ENCODE measurements around the gene PGAP2.

The PGAP2 gene

DNA sequence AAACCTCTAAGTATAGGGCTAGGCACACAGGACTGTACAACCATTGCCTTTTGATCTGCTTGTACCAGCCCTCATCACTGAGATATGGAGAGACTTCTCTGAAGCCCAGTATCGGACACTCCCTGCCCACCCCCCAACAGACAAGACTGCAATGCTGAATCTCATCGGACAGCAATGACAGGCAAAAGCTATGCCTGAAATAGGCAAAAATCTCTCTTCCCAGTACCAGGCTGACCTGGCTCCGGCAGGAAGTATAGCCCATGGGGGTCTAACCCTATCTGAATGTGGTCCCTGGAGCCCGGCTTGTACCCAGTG is 25.9 kb downstream of the PGAP2 start:
- DNase-seq = no peak

DNA sequence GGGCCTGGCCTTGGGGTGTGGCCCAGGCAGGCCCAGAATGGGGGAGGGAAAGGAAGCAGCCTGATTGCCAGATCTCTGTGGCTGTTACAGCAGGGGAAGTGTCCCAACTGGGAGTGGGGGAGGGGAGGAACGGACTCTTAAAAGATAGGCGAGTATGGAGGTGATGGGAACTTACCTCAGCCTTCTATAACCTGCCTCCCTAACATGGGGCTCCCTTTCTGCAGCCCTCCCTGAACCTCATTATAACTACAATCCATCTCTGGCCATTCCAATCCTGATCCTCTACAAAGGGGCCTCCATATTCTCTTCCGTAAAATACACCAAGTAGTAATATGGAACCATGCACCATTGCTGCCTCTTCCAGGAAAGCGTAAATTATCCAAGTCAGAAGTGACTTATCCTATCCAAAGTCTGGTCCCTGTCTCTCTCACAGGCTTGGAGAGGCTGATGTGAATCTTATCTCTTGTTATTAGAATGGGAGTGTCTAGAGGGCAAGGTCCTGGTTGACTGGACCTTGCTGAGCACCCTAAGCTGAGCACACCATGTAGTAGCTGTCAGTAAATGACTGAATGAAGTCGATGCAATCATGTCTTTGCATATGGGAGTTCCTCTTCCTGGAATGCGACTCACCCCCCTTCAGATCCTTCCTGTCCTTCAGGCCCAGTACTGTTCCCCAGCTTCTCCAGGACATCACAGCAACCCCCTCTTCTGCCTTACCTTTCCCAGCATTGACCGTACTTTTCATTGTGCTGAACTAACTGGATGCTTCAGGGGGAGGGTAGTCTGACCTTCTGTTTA is 26.5 kb downstream of the PGAP2 start:
- DNase-seq = no peak

DNA sequence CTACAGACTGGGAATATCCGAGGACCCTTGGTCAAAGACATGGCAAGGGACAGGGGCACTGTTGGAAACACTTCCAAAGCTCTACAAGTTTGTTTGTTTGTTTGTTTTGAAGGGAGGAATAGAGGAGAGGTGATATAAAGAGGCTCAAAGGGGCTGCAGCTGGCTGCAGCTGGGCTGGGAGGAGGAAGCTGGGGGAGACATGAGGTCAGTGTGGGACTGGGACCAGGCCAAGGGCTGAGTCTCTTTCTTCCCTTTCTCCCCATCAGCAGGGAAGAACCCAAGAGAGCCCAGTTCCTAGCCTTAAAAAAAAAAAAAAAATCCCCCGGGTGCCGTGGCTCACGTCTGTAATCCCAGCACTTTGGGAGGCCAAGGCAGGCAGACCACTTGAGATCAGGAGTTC is 27.4 kb downstream of the PGAP2 start:
- DNase-seq = no peak

DNA sequence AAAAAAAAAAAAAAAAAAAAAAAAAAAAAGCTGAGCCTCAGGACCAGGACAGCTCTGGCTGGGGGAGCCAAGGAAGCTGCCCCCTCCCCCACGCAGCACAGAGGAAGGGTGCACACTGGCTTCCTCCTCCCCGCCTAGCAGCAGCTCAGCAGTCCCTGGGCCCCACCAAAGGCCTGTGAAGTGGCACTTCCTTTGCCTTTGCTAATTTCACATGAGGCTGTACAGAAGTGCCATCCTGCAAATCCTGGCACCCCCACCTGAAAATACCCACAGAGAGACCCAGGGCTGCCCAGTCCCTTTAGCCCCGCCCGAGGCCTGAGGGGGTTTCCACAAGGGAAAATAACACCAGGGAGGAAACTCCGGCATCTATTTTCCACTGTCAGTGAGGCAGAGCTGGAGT is 28.5 kb downstream of the PGAP2 start:
- no peak for DNase-seq

DNA sequence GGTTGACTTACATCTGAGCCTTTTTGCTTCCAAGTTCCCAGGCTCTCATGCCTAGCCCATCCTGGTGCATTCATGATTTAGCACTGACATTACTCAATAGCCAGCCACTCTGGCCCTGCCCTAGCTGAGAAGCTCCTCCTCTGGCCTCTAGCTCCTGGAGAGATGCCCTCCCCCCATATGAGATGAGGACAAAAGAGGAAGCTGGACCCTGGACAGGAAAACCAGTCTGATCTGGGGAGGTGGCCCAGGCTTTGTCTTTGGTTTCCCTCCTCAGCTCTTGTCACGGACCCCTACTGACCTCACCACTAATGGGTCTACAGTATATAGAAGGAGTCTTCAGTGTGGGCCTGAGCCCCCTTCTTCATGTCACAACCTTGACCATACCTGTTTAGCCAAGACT is 29.4 kb downstream of the PGAP2 start:
- DNase-seq = no peak

DNA sequence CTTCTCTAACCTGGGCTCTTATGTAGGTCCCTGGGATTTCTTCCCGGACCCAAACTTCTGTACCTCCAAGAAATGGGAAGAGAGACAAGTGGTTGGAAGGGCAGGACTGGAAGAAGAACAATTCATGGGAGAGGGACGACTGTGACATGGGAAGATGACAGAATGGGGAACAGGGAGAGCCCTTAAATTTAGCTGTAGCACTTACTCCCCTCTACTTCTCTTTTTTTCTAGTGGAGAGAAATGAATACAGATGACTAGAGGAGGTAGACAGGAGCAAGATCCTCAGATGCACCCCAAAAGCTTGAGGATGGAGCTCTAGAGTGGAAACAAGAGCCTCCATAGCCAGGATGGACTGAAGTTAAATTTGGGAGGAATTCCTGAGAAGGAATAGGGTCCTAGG is 30.1 kb downstream of the PGAP2 start:
- no peak for DNase-seq

DNA sequence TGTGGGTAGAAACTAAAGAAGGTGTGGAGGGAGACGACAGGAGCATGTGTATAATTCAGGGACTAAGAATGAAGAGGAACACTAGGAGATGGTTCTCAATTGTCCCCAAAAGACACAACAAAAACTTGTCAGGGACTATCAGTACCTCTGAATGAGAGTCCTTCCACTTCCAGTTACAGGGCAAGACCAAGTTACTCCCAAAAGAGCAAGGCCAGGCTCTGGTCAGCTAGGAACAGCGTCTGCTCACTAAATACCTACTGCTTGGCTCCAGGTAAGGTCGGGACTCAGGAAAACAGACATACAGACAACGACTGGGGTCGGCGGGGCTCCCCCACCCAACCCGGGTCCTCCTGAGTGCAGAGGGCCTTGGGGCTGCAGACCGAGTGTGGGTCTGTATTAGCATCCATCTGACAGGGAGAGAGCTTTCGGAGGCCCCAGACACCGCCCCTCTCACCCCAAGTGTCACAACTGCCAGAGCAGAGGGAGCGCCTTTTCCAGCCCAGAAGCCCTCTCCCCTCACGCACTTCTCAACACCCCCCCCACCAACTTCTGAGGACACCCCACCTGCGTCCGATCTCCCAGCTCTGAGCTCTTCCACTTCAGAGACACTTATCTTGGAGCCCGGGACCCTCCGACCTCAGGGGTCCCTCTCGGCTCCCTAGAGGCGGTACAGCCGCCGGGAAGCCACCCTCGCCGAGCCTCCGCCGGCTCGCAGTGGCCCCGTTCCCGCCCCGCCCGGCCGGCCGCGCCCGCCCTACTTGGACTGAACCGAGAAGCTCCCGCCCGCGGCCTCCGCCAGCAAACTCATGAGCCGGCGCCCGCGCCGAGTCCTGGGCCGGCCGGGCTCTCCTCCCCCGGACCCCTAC is 31.9 kb downstream of the PGAP2 start:
- peak in 1 of 2 experiments; percentile 30 for DNase-seq

DNA sequence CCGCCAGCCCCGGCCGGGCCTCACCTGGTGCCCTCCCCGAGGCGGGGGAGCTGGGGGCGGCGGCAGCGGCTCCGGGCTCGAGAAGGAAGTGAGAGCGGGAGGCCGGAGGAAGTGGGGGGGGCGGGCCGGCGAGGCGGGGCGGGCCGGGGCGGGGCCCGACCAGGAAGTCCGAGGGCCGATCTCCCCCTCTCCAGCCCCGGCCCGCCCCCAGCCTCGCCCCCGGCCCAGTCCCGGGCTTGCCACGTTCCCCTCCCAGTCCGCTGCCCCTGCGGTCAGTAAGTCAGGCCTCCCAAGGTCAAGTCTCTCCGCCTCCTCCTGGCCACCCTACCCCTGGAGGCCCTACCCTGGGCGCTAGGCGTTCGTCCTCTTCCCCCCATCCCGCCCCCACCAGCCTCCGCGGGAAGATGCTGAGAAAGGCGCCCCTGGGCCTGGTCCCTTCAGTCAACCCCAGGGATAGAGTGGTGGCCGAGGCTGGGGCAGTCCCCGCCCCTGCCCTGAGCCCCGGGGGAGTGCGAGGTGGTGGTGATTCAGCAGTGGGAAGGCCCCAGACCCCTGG is 32.6 kb downstream of the PGAP2 start, which contains the start of gene RHOG:
RHOG (minus strand) TSS at position 90 of the 556 bp plus-strand sequence. CDS start 12,821 bp downstream, outside the sequence.
- peak in 1 of 2 experiments; percentile 61 for DNase-seq

DNA sequence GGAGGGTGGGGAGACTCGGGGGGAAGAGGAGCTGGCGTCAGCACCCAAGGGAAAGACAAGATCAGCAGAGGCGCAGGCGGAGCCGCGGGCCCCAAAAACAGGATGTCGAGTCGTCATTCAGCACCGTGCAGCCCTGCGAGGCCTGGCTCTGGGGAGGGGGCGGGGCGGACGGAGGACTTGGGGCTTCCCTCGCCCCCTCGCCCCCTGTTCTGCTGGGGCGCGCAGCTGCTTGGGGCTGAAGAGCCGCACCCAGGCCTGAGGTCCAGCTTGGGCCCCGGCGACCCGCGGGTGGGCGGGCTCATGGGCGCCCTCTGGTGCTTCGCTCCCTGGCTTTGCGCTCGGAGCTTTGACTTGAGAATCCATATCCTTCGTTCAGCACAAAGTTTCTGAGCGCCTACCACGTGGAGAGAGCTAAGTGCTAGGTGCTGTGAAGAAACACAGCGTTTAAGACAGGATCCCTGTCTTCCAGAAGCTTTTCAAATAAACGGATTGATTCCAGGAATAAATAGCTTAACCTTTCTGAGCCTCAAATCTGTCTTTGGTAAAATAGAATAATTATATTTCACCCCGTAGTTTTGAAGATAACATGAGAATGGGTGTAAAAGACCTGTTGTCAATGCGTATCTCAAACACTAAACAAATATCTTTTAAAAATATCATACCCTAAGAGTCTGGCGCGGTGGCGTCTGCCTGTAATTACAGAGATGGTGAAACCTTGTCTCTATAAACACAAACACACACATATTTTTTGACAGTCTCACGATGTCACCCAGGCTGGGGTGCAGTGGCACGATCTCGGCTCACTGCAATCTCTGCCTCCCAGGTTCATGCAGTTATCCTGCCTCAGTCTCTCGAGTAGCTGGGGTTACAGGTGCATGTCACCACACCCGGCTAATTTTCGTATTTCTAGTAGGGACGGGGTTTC is 33.3 kb downstream of the PGAP2 start:
- peak; percentile 27 to 82 for DNase-seq

DNA sequence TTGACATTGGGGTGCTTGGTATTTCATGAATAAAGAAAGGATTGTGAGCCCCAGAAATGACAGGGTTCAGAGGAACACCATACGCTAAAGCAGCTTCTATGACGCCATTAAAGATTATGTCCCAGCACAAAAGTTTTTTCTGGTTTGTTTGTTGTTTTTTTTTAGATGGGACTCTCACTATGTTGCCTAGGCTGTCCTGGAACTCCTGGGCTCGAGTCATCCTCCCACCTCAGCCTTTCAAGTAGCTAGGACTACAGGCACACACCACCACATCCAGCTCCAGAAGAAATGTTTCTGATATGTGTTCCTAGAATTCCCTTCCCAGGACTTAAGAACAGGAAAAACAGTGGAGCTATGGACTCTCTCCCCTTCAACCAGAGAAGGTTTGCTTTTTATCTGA is 35.0 kb downstream of the PGAP2 start:
- DNase-seq = no peak

DNA sequence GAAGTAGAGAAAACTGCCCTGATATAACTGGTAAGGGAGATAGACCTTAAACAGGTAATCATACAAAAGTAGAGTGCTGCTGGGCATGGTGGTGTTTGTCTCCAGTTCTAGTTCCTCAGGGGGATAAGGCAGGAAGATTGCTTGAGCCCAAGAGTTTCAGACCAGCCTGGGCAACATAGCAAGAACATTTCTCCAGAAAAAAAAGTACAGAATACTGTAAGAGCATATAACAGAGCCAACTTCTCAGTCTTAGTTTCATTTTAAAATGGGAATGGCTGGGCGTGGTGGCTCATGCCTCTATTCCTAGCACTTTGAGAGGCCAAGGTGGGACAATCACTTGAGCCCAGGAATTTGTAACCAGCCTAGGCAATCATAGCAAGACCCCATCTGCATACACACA is 36.9 kb downstream of the PGAP2 start:
- no peak for DNase-seq

DNA sequence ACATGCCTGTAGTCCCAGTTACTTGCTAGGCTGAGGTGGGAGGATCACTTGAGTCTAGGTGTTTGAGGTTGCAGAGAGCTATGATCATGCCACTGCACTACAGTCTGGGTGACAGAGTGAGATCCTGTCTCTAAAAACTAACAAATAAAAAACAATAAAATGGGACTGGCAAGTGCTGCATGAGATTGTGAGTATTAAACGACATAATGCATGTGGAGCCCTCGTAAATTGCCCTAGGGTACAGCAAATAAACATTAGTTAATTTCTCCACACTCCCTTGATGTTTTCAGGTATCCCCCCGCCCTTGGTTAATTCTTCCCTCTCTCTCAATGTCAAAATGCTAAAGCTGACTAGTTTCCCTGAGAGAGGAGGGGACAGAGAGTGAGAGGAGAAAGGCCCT is 37.3 kb downstream of the PGAP2 start:
- DNase-seq = no peak

DNA sequence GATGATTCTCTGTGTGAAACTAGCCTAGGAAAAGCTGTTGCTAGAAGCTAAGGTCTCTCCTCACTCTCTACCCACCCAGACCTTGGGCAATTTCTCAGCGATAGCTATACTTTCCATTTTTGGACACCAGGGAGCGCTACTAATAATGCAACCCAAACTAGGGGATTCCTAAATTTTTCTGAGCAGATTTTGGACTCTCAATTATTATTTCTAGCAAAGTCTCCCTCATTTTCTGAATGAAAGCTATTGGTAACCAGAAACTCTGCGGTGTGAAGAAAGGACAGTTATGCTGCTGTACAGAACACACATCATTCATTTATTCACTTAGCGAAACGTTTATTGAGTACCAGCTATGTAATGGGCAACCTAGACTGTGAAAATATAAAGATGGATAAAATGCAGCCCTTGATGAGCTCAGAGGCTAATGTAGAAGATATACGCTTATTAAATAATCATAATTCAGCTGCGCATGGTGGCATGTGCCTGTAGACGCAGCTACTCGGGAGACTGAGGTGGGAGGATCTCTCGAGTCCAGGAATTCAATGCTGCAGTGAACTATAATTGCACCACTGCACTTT is 41.0 kb downstream of the PGAP2 start:
- DNase-seq = peak in 1 of 2 experiments; percentile 37

DNA sequence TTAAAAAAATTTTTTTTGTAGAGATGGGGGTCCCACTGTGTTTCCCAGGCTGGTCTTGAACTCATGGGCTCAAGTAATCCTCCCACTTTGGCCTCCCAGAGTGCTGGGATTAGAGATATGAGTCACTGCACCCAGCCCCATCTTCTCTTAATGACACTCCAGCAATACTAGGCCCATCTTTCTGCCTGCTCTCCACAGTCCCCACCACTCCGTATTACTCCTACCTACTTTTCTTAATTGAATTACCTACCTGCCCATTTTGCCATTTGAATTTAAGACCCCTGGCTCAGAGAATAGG is 45.1 kb downstream of the PGAP2 start:
- no peak for DNase-seq

DNA sequence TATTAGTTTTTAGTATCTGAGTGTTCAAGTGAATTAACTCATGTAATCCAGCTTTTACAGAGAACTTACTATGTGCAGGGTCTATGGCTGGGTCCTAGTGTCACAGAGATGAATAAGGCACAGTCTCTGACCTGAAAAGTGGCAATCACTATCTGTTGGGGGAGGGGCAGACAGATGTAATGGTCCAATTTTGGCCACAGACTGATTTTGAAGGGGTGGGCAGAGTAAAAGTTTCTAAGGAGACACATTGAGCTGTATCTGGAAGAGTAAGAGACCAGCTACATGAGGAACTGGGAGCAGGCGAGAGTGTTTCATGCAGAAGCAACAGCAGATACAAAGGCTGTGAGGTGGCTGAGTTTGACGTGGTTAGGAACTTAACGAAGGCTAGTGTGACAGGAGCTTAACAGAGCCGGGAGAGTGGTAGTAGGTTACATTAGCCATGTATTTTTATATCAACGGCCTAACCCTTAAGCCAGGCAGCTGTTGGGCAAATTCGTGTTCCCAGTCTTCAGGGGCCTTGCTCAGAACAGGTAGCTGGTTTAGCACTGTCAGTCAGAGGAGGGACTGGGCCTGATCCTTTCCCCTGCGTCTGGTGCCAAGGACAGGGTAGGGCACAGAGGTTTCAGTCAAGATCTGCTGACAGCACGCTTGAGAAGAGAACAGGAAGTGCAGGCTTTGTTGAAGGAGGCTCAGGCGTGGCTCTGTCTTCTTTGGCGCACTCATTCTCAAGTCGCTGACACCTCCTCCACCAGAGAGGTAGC is 45.7 kb downstream of the PGAP2 start:
- DNase-seq = no peak

DNA sequence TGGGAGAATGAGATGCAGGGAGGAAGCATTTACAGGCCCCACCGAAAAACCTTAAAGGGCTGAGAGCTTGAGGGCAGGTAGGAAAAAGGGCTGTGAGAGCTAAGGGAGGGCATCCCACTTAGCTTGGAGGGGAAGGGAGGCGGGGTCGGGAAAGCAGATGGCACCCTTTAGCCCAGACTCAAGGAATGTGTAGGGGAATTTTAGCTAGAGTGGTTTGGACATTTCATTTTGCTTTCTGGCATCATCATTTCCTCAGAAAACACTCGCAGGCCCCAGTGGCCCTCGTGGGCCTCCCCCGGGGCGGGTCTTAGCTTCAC is 46.3 kb downstream of the PGAP2 start:
- no peak for DNase-seq

DNA sequence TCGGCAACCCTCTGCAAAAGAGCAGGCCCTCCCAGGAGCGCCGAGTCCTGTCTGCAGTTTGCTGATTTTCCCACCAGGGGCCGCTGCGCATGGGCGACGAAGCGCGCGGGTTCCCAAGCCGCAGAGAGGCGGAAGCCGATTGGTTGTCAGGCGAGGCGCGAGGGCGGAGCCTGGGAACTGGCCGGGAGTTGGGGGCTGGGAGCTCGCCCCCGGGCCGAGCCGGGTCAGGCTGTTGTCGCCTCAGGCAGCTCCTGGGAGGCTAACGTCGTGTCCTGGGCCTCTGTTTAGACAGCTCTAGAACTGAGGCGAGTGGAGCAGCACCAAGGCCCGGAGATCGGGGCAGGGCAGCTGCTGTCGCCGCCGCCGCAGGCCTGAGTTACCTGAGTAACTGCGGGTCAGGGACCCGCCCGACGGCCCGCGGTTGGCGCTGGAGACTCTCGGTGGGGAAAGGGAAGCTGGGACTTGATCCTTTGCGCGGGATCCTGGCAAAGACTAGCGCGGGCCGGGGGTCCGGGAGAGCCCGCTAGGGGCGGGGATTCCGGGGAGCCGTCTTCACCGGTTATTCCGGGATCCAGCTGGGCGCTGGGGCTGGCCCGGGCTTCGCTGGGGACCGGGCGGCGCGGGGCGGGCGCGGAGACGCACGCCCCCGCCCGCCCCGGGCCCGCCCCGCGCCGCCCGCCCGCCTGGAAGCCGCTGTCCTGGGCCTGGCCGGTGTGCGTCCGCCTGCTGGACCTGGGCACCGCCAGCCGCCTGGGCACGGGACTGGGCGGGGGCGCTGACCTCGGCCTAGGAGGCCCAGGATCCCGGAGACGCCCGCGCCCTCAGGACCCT is 46.8 kb downstream of the PGAP2 start, which contains the start of gene STIM1:
STIM1 (plus strand) TSS at position 688 of the 831 bp plus-strand sequence. CDS start 607 bp downstream, outside the sequence.
- peak; percentile 67 to 90 for DNase-seq

DNA sequence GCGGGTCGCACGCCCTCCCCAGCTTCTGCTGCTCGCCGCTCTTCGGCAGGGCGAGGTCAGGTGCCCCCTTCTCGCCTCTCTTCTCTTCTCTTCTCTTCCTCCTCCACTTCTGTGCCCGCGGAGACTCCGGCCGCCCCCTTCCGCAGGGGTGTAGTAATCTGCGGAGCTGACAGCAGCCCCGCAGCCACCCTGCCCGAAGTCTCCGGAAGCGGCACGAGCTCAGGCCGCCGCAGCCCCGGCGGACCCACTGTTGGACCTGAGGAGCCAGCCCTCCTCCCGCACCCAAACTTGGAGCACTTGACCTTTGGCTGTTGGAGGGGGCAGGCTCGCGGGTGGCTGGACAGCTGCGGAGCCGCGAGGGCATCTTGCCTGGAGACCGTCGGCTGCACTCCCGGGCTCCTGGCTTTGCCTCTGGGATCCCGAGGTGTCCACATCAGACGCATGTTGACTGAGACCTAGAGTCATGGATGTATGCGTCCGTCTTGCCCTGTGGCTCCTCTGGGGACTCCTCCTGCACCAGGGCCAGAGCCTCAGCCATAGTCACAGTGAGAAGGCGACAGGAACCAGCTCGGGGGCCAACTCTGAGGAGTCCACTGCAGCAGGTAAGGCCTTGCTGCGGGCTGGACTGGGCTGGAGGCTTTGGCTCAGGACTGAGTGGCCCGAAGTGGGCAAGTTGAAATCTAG is 47.6 kb downstream of the PGAP2 start:
- DNase-seq = peak in 1 of 2 experiments; percentile 30

DNA sequence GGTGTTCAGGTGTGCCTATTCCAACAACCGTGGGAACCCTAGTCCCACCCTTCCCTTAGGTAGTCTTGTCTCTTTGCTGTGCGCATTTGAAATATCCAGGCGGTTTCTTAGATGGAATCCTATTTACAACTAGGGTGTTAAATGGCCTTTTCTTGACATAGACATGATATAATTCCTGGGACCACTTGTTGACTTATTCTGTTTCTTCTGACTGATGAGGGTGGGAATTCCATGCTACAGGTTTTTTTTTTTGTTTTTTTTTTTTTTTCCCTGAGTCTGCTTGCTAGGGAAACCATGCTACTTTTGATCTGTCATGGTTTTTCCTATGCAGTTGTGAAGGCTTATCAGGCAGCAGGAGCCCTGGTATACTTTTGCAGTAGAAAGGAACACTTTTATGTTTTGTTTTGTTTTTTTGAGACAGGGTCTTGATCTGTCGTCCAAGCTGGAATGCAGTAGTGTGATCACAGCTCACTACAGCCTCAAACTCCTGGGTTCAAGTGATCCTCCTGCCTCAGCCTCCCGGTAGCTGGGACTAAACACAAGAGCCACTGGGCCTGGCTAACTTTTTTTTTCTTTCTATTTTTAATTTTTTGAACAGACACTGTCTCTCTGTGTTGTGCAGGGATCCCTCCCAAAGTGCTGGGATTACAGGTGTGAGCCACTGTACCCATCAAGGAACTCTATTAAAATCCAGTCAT is 48.6 kb downstream of the PGAP2 start:
- no peak for DNase-seq

DNA sequence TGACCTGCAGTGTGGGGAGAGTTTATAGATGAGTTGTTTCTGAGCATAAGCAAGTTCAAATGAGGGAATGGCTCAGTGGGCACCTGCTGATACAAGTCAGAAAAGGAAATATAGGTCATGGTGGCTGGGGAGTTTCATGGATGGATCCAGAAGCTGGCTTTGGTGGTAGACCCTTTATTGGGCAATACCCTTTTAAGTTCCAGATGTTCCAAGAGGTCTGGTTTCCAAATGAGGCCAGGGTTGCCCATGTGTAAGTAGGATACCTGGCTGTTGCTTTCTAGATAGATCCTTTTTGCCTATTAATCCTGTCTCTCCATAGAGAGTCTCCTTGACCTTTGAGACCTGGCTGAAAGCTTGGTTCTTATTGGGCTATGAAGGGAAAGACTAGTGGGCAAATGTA is 49.3 kb downstream of the PGAP2 start:
- no peak for DNase-seq

Measured in NCI-H524 (cell line).